ENCODE results near the gene CAMK2D.

- TF ChIP-seq CTCF (conservative IDR thresholded peaks at IDR 0.05; ENCODE audit: low read depth in 2 of 2) (no peak), POLR2AphosphoS5 (IDR thresholded peaks at IDR 0.05; ENCODE audit: low read depth) (no peak), EZH2phosphoT487 (IDR thresholded peaks at IDR 0.05; ENCODE audit: unreplicated experiment) (no peak), REST (IDR thresholded peaks at IDR 0.05; ENCODE audit: unreplicated experiment) (no peak)
Measured at GRCh38 chr4:113531572-113531971, 230.0 kb downstream of the CAMK2D start.
